ENCODE measurements around the gene YKT6. TPM values are rescaled to one million over a fixed set of nuclear protein-coding genes. Genes with fewer than 3 reads are reported as not detected.

YKT6 gene
- total and polyA plus RNA-seq, 2 of the 8 experiments (the other 6 are each of a cell fraction or from before 2014, with no cell fraction given), result 75.3 to 103 TPM

DNA sequence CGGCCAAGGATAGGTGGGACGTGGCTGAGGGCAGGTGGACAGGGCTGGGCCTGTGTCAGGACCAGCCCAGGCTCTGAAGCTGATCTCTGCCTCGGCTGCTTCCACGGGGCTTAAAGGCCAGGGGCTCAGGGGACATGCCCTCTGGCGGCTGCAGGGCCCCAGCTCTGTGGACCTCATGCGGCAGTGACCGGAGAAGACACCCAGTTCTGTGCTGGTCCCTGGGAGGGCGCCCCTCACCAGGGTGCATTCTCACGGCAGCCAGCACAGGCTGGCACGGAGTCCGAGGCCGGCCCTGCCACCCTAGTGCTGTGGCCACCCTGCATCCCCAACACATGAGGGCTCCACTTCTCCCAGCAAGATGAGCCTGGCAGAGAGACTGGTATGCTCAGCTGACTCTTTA lies 30.3 kb downstream of the YKT6 start:
- no peaks in the 10 kb centered on the region for H3K36me3 ChIP-seq (ENCODE audit: control insufficient read depth in 2 of 4, insufficient read depth in 4 of 4, low read length in 3 of 4)
- no peak overlapping the region for H4K91ac ChIP-seq (replicated peaks; ENCODE audit: insufficient read length, low read length)
- no peak overlapping the region for H3K4me3 ChIP-seq (ENCODE audit: extremely low read depth in 1 of 4, insufficient read depth in 2 of 4, low read depth in 3 of 4, low read length in 4 of 4)
- H2BK5ac ChIP-seq (ENCODE audit: low read depth, low read length), result no peak overlapping the region
- no peak overlapping the region for H2BK120ac ChIP-seq (replicated peaks; ENCODE audit: low read depth, low read length)
- H3K79me2 ChIP-seq (ENCODE audit: control insufficient read depth in 1 of 2, insufficient read depth in 2 of 2, low read length in 2 of 2), result no peaks in the 10 kb centered on the region
- no peak overlapping the region for H3K27ac ChIP-seq (ENCODE audit: low read depth, low read length)
- H2BK15ac ChIP-seq (ENCODE audit: low read length), result no peak overlapping the region
- H4K8ac ChIP-seq (ENCODE audit: extremely low read depth, insufficient read depth, low read length), result no peak overlapping the region
- H2AFZ ChIP-seq (ENCODE audit: low read length), result no peak overlapping the region
- no peak overlapping the region for H3K14ac ChIP-seq (ENCODE audit: insufficient read length)
- no peaks in the 10 kb centered on the region for H3K9me3 ChIP-seq (ENCODE audit: insufficient read depth in 2 of 2, low read depth in 1 of 2, low read length in 1 of 2)
- DNase-seq (ENCODE audit: low read depth in 1 of 2, low spot score in 2 of 2) (no peak), FAIRE-seq (no peak)
- no peak overlapping the region for H3K4me2 ChIP-seq (ENCODE audit: insufficient read depth in 1 of 2, low read depth in 2 of 2, low read length in 2 of 2)
- TF ChIP-seq SIRT6 (IDR thresholded peaks at IDR 0.05; ENCODE audit: low read length), result no peak
- no peak for TF ChIP-seq FOSL1 (IDR thresholded peaks at IDR 0.05; ENCODE audit: insufficient read depth, low read depth, low read length)
- no peak for TF ChIP-seq BCL11A (IDR thresholded peaks at IDR 0.05; ENCODE audit: low read depth in 2 of 2, low read length in 2 of 2)
- no peak for TF ChIP-seq CEBPB (IDR thresholded peaks at IDR 0.05; ENCODE audit: low read depth, low read length)
- no peak for TF ChIP-seq SAP30 (IDR thresholded peaks at IDR 0.05; ENCODE audit: insufficient read depth, insufficient replicate concordance, low read length)
- no peak for TF ChIP-seq BACH1 (IDR thresholded peaks at IDR 0.05; ENCODE audit: low read length)
- TF ChIP-seq CHD1 (IDR thresholded peaks at IDR 0.05; ENCODE audit: low read depth, low read length), result no peak
- no peak for TF ChIP-seq SP1 (IDR thresholded peaks at IDR 0.05; ENCODE audit: low read depth, low read length)
- TF ChIP-seq SP4 (IDR thresholded peaks at IDR 0.05; ENCODE audit: low read length), result no peak
- TF ChIP-seq TBP (IDR thresholded peaks at IDR 0.05; ENCODE audit: low read depth, low read length), result no peak
- no peaks in the 10 kb centered on the region for H3K27me3 ChIP-seq (replicated peaks in 1 of 4; ENCODE audit: control insufficient read depth in 3 of 4, extremely low read depth in 1 of 4, insufficient read depth in 3 of 4, low read length in 3 of 4)
- no peak overlapping the region for H3K56ac ChIP-seq (replicated peaks; ENCODE audit: insufficient read length, low read depth, low read length)
- no peaks in the 10 kb centered on the region for H3K79me1 ChIP-seq (ENCODE audit: low read depth, low read length)
- no peak overlapping the region for H3K9ac ChIP-seq (replicated peaks in 1 of 4; ENCODE audit: extremely low read depth in 1 of 4, low read depth in 3 of 4, low read length in 3 of 4)
- no peak overlapping the region for H3K4ac ChIP-seq (replicated peaks; ENCODE audit: insufficient read length, low read depth, low read length)
- H3K23me2 ChIP-seq (ENCODE audit: low read depth, low read length), result no peaks in the 10 kb centered on the region; the same call in 1 of the 2 replicates
- no peaks in the 10 kb centered on the region for H4K20me1 ChIP-seq (replicated peaks in 1 of 2; ENCODE audit: control insufficient read depth in 1 of 2, insufficient read depth in 2 of 2, low read length in 2 of 2)
- H4K5ac ChIP-seq (ENCODE audit: insufficient read length, low read depth, low read length), result no peak overlapping the region
- H2AK5ac ChIP-seq (ENCODE audit: low read depth, low read length), result no peak overlapping the region
- ChIA-PET POLR2A (ENCODE audit: partially characterized antibody) (interaction anchor here (1.1 to 1.4 kb wide), 2 partner anchors 9 to 11 kb away, joined by 3 to 5 read pairs; no protein-coding TSS in a partner anchor), CTCF (ENCODE audit: partially characterized antibody) (interaction anchor here (2.1 to 3.0 kb wide), 3 partner anchors 12 to 15 kb away, joined by 5 to 24 read pairs (median 6); no protein-coding TSS in a partner anchor)
- no peak overlapping the region for H2BK12ac ChIP-seq (ENCODE audit: low read depth, low read length)
- no peak overlapping the region for H3K23ac ChIP-seq (ENCODE audit: insufficient read length)
- H3K18ac ChIP-seq (ENCODE audit: extremely low read depth, low read length), result no peak overlapping the region
- H3K4me1 ChIP-seq (replicated peaks in 1 of 4; ENCODE audit: control insufficient read depth in 3 of 4, insufficient read depth in 4 of 4, low read length in 3 of 4), result 0 out of 7 replicates have a peak, but pooled peaks cover 0 to under 1% (median 0%) of the 10 kb centered on the region in 4 experiments
- no peak overlapping the region for H2BK20ac ChIP-seq (ENCODE audit: low read length)
- 89% methylated on average over 12 of the region's 12 CpGs; no CpG with 5 or more reads in 1 of the 2 experiments for WGBS, 2 experiments (ENCODE audit: extremely low coverage in 1 of 2, insufficient coverage in 1 of 2, insufficient read length in 1 of 2, insufficient replicate concordance in 2 of 2, low coverage in 1 of 2, low lambda C conversion rate in 2 of 2, missing lambda C conversion rate in 1 of 2)

Measured in H1 (cell line).